GM12875 (cell line): ENCODE measurements around the gene BDKRB2.

Experiments used
- H3K4me3 ChIP-seq: one replicate; pipeline ENCODE4 v1.5.1; 2011; ENCODE audit warnings: low read depth, low read length, control low read depth
- CTCF ChIP-seq: IDR thresholded peaks from 2 replicates; pipeline ENCODE4 v1.5.1; 2011; ENCODE audit warnings: low read depth, mild to moderate bottlenecking, control low read depth, inconsistent platforms, low read length, moderate library complexity, borderline replicate concordance; ENCODE audit not compliant: insufficient read depth

BDKRB2 gene

GRCh38 chr14:96285667-96286066 lies 81.0 kb downstream of the BDKRB2 start:
- no peak overlapping the region for H3K4me3 ChIP-seq
- TF ChIP-seq CTCF = no peak

DNA sequence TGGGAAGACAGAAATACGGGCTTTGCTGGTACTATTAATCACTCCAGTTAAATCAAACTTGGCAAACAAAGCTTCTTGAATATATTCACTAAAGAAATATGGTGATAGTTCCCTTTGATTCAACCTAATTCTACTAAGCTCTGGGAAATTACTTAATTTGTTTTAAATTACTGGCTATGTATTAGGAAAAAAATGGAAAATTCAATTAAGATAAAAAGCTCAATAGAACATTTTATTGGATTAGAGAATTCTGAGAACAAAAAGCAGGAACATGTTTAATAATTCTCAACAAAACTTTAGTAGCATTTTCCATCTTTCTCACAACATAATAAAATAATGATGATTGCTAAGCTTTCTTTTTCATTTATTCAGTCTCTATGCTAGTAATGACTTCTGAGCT lies 81.6 kb downstream of the BDKRB2 start:
- TF ChIP-seq CTCF = no peak
- no peak overlapping the region for H3K4me3 ChIP-seq

DNA sequence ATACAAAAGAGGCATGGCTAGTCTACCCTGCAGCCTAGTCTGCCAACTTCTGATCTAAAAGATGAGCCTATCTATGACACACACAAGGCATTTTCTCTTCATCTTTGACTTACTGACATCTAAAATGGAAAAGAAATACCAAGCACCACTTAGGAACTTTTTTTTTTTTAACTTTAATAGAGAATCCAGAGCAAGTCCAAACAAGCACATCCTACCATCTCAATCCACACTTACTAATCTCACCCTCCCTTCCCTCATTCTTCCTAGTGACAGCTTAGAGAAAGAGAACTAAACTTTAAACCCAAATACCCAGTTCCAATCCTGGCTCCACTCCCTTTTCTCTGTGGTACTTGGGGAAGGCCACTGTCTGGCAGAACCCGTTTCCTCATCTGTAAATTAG lies 83.2 kb downstream of the BDKRB2 start:
- no peak overlapping the region for H3K4me3 ChIP-seq
- no peak for TF ChIP-seq CTCF
